NCI-H2227 treated with DMSO at 0.1 percent for 48 hours (cell line): ENCODE measurements around the gene CNKSR2.

Experiments used
- DNase-seq: peaks from one replicate; lab custom pipeline; 2025; lab: John Stamatoyannopoulos, UW

CNKSR2 gene

DNA sequence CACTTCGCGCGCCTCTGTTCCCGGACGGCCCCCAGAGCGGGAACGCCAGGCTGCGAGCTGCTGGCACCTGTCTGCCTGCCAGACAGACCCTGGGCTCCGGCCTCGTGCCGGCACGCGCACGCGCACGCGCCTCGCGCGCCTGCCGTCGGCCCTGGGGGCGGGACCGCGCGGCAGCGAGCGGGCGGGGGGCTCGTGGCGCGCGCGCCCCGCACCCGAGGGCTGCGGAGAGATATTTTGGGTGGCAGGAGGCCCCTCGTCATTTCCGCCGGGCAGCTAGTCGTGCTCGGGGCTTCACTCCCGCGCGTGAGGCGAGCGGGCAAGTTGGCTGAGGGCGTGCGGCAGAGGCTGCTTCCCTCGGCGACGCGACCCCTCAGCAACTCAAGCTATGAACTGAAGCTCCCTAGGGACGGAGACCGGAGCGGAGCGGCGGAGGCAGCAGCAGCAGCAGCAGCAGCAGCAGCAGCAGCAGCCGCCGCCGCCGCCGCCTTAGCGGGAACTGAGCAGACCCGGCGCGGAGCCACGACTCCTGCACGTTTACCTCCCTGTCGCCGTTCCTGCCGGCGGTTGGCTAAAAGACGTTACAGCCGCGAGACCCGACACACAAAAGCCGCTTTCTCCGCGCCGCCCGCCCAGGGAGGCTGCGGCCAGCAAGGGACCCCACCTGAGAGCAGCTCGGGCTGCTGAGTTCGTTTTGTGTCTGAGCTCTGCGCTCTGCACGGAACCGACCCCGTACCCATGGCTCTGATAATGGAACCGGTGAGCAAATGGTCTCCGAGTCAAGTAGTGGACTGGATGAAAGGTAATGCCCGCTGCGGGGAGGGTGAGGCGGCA lies at the start of gene CNKSR2:
CNKSR2 (plus strand) TSS at position 256 of the 831 bp plus-strand sequence; CDS start at position 736, 480 bp downstream.
- peak; percentile 91 for DNase-seq

DNA sequence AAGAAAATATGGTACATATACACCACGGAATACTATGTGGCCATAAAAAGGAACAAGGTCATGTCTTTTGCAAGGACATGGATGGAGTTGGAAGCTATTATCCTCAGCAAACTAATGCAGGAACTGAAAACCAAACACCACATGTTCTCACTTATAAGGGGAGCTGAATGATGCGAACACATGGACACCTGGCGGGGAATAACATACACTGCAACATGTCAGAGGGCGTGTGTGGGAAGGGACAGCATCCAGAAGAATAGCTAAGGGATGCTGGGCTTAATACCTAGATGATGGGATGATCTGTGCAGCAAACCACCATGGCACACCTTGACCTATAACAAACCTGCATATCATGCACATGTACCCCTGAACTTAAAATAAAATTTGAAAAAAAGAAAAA lies 19.5 kb upstream of the CNKSR2 start:
- no peak for DNase-seq

DNA sequence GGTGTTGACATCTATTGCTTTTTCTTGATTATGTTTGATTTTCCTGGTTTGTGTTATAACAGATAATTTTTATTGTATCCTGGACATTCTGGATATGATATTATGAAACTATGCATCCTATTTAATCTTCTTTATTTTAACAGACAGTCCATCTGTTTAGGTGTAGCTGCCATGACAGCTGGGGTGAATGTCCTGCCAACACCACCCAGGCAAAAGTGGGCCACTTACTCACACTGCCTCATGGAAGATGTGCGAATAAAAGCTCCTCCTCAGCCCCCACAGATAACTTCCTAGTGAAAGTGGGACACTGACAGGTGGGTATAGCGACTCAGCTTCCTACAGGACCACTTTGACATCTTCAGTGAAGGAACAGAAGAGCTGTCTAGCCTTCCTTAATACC lies 18.4 kb upstream of the CNKSR2 start:
- DNase-seq: no peak

DNA sequence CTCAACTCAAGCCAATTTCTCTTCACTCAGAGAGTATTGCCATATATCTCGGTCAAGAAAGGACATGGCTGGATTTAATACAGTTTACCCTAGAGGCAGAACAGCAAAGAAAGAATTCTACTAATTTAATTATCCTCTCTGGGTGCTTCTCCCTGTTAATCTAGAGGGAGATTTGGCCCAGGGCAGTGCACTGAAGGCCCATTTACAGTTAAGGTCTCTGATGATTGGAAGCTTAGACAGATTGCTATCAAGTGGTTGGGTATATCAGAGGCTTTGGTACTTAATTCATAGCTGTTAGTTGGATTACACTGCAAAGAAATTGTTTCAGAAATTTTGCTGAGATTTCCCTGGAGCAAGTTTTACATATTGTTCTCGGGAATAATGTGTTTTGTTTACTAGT lies 4.6 kb upstream of the CNKSR2 start:
- no peak for DNase-seq

DNA sequence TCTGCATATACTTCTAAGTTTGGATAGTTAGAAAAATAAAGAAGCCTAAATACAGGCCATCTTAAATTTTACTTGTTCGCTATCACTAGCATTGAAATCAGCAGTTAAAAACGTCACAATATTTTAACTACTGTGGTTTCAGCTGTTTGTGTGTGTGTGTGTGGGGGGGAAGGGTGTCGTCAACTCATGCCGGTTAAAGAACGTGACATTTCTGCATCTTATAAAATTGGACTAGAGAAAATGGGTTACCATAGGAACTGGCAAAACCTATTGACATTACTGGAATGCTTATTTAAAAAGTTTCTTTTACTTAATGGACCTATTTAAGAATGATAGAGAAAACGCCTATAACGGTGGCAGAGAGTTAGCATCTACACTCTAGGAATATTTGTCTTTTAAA lies 1.2 kb upstream of the CNKSR2 start:
- no peak for DNase-seq

DNA sequence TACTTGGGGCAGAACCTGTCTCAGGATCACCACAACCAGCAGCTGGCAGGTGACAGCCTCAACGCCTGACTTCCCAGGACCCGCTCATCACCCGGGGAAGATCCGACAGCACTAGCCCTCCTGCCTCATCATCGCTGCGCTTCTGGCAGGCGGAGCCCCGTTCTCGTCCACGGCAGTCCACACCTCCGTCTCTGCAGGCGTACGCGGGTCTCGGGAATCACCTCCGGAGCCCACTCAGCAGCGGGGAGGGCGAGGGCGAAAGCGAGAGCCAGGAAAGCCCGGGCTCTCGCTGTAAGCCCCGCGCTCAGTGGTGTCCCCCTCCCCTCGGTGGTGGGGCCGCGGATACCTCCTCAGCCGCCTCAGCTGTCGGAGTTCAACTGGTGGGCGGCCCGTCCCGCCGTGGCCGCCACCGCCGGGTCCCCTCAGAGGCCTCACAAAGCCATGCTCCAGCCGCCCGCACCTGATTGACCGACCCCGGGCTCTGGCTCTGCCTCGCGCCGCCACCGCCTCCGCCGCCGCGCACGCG lies 518 bp upstream of the CNKSR2 start:
- DNase-seq: peak; percentile 85

DNA sequence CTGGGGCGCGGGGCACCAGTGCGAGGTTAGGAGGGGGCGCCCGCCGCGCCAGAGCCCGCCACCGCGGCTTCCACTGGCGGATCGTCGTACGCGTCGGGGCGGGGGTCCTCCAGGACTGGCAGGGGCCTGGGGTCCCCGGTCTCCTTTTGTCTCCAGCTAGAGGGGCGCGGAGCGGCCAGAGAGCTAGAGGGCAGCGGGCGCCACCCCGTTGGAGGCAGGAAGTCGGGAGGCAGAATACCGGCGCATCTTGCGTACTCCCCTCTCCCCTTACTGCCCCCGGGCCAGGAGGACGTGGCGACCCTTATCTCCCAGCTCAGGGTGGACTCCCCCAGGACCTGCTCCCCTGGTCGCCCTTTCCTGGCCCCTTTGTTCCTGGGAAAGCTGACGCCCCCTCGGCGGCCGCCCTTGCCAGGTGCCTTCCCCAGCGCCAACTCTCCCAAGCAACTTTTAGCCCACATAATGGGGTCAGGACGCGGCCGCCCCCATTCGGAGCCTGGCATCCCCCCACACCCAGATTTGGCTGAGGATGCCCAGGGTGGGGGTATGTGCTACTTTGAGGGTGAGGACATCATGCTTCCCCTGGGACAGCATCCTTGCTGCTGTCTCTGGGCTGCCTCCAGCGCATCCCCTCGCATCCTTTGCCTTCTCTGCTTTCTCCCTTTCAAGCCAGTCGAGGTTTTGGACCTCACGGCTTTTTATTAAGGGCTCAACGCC lies 933 bp downstream of the CNKSR2 start:
- DNase-seq: no peak

DNA sequence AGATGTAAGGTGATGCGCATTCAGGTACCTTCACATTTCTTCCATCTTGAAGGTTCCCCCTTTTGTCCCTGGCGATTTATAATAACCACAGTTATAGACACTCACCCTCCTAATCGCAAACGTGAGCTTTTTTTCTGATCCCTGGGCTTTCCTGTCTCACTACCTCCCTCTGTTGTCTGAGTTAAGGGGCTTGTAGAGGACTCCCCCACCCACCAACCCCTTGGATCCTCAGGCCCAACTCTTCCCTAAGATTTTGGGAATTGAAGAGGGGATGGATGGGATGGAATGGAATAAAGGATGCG lies 1.4 kb downstream of the CNKSR2 start:
- DNase-seq: peak; percentile 30

DNA sequence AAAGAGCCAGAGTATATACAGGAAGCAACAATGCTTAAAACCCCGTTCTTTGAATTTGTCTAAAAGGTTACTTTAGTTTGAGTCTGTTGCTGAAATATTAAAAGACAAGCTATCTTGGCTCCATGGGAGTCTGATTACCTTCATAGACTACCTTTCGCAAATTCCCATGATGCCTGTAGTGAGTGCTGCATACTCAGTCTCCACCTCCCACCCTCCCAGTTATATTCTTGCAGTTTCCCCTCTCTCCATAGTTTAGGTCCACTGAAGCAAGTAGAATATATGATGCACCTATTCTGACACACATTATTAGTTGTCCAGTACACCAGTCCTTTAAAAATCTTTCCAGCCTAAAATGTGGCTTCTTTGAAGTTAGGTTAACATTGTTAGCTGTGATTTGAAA lies 2.4 kb downstream of the CNKSR2 start:
- DNase-seq: no peak

DNA sequence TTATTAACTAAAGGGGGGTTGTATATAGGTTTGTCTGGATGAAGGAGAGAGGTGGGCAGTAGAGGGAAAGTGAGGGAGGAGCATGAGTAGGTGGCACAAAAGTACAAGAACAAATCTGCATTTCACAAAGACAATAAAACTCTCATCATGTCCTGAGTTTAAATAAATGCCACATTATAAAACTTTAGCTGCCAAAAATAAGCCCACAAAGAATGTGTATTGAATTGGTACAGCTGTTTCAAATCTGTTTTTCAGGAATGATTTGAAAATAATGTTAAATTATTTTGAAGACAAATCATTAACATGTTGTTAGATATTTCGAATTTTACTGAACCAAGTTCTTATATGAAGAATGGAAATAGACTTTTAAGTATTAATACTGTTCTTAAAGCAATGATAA lies 5.8 kb downstream of the CNKSR2 start:
- DNase-seq: no peak

DNA sequence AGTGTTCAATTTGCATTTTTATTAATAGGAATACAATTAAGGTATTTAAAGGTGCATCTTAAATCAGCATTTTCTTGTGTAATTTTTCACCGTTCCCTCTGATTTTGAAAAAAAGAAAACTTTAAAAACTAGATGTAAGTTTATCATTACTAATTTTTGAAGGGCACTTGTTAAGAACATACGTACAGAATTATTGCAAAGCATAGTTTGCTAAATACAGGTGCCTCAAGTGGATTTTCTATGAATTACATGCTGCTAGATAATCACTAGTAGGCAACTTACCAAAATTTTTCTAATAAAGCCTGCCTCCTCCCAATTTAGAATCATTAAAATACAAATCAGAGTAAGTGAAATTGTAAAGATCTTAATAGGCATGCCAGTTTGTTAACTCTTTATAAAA lies 8.5 kb downstream of the CNKSR2 start:
- peak; percentile 11 for DNase-seq

DNA sequence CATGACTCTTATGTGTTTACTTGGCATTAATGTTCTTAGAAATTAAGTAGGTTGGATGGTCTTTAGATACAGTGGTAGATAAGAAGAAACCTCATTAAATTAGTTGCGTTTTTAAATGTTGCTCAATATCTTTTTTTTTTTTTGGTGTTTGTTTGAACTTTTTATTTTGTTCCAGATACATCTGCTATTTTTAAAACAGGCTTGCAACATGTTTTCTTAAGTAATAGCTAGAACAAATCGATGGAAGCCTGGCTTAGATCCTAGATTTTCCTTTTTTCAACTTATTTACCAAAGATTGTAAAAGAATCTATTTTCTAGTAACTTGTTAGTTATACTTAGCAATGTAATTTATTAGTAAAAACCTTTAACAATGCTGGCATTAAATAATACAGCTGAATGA lies 9.3 kb downstream of the CNKSR2 start:
- DNase-seq: no peak

DNA sequence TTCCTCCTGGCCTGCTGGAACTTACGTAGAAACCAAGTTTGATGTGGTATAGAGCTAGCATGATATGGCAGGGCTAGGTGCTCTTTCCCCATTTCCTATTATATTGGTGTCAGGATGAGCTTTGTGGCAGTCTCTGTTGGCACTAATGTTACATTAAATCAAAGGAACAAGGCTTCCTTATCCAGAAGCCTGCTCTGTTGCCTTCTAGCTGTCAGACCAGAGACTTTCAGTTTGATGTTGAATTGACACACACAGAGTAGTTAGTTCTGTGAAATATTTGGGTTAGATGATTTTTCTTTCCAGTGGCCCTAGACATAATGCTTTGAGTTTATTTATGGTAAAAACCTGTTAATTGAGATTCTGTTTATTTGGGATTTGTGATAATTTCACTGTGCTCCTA lies 10.0 kb downstream of the CNKSR2 start:
- no peak for DNase-seq

DNA sequence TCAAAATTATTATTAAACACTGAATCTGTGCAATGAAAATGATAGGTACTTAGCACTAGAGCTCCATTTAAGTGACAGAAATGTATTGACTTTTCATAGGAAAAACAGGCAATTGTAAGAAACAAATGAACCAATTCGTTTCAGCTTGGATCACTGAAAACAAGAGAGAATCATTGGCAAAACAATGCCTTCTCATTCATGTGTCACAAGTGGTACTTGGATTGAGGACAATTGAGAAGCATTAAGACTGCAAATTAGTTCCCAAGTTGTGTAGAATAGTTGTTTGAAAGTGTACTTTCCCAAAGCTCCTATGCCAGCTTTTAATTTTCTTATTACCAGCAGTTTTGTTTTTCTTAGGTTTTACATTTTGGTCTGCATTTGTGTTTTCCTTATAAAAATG lies 20.6 kb downstream of the CNKSR2 start:
- no peak for DNase-seq

DNA sequence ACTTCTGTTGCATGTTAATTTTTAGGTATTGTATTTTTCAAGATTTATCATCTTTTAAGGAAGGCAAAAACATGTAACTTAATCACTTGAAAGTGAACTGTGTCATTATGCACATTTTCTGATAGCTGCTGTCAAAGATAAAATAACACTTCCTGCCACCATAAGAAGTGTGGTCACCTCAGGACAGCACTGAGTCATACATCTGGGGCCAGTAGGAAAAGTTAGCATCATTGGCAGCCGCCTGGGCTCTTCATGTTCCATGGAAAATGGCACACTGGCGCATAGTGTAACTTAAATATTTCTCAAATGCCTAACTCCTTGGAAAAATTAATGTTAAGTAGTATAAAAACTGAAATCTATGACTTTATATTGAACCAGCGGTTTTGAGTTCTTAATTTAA lies 24.2 kb downstream of the CNKSR2 start:
- DNase-seq: no peak

DNA sequence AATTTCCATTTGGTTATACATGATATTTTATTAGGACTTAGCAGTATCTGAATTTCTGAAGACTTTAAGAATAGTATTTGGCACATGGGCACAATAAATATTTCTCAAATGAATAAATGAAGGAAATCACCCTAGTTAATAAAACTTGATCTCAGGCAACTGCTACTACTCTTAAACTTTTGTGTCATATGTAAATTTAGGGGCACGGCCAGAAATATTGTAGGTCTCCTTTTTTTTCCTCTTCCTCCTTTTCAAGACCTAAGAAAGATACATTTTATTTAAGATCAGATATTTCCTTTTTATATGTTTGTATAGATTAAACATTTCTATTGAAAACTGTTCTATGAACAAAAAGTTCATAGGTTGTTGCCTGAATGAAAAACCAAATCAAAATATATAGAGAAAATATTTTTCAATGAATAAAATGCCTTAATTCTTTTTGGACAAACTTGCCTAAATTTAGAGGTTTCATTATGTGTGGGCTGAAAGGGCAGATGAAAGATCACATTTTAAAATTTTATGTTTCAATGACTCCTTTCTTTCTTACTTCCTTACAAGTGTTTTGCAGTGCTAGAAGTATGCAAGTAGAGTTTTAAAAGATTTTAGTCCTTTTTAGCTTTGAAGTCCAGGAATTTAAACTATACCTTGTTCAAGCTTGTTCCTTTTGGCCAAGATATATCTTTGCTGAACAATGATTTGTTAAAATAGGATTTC lies 26.3 kb downstream of the CNKSR2 start:
- no peak for DNase-seq

DNA sequence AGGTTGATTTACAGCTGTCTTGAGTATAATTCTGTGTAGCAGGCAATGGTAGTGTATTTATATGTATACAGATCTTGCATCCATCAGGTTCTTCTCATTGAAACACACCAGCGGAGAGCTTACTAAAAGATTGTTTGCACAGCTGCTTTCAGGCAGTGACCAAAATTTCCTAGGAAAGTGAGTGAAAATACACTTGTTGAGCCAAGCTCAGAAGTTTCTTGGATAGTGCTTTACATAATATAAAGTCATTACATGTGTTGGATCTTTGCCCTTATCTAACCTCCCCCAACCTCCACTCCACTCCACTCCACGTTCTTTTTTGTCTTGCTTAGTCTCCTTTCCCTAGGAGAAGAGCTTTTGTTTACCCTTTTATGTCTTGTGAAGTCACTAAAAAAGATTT lies 34.1 kb downstream of the CNKSR2 start:
- no peak for DNase-seq

DNA sequence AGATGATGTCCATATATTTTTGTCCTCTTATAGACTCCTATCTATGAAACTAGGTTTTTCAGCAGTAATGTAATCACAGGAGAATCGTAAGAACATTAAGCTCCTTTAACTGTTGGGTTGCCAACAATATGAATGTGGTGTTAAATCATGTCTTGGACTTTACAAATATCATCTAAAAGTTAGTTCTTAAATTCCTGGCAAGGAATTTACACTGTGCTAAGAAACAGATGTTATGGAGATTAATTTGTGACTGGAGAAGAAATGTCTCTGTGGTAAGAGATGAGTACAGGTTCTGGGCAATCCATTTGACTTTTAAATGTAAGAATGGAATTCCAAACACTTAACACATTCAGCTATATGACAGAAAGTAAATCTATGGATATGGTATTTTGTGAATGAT lies 34.6 kb downstream of the CNKSR2 start:
- no peak for DNase-seq

DNA sequence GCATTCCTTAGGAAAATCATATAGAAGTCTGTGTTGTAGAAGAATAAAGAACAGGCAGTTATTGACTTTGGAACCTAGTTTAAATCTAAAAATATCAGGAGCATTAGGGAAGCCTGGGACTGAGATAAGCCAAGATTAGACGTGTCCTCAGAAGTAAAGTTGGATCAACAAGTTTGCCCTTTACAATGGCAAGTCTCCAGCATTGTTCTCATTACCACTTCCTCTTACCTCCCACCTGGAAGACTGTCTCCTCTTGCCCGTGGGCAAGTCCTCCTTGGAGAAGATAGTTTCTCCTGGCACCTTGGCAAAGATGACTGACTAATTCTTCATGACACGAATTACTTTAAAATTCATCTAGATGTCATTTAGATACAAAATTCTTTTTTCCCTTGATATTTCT lies 37.8 kb downstream of the CNKSR2 start:
- no peak for DNase-seq

DNA sequence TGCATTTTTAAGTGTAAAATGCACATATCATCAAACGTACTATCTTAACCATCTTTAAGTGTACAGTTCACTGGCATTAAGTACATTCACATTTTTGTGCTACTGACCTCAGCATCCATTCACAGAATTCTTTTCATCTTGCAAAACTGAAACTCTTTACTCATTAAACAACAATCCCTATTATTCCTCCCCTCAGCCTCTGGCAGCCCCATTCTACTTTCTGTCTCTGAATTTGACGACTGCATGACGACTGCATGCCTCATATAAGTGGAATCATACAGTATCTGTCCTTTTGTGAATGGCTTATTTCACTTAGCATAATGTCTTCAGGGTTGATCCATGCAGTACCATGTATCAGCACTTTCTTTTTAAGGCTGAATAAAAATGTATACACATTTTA lies 38.7 kb downstream of the CNKSR2 start:
- DNase-seq: no peak

DNA sequence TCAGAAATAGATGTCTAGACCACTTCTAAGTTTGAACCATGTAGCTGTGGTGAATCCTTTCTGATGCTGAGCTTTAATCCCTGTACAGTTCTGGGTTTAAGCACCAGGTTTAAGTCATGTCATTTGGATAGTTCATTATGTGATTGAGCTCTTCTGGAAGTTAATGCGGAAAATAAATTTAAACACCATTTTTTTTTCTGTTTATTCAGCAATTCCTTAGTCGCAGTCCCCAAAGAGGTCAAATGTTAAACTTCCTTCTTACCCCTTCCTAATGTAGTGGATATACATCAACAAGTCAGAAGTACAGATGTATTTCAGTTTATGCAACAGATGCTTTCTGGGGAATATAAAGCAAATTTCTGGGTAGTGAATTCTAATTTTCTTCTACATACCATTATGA lies 52.9 kb downstream of the CNKSR2 start:
- no peak for DNase-seq

DNA sequence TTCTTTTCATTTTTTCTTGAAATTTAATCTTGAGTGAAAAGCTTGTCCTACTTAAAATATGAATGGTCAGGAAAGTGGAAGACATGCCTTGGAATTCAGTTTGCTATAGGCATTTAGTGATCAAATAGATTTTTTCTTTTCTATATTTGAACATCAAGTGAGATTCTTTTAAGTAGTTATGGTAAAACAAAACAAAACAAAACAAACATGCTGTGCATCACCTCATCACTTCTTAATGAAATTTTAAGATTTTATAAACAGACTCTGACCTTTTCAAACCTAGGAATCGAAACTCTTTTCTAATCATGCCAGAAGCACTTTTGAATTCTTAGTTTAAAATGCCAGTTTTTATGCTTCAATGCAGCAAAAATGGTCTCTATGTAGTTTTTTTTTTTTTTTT lies 62.8 kb downstream of the CNKSR2 start:
- no peak for DNase-seq

DNA sequence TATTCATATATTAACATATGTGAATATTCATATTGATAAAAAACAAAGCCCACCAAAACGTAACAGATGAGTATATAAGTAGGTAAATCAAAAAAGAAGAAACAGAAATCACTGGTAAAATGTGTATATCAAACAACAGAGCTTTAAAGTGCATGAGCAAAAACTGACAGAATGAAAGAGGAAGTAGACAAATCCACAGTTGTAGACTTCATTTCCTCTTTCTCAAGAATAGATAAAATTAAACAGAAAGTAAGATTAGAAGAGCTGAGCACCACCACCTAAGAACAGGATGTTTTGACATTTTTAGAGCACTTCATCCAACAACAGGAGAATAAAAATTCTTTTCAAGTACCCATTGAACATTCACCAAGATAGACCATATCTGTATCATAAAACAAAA lies 64.6 kb downstream of the CNKSR2 start:
- DNase-seq: no peak
